Skeletal muscle satellite cell (primary cell): ENCODE measurements around the gene JADE2.

Experiments
- H3K27me3 ChIP-seq: 2 replicates; pipeline ENCODE4 v1.7.0; 2013; ENCODE audit warnings: low read length; ENCODE audit not compliant: control insufficient read depth, insufficient read depth
- H3K36me3 ChIP-seq: 2 replicates; pipeline ENCODE4 v1.7.0; 2013; ENCODE audit warnings: mild to moderate bottlenecking, control low read depth, low read length; ENCODE audit not compliant: insufficient read depth
- H3K4me1 ChIP-seq: 2 replicates; pipeline ENCODE4 v1.7.0; 2013; ENCODE audit warnings: low read length; ENCODE audit not compliant: control insufficient read depth, insufficient read depth
- H3K4me2 ChIP-seq: 2 replicates; pipeline ENCODE4 v1.7.0; 2013; ENCODE audit warnings: mild to moderate bottlenecking, low read length
- H3K4me3 ChIP-seq: 2 replicates; pipeline ENCODE4 v1.7.0; 2013; ENCODE audit warnings: low read length
- H3K9ac ChIP-seq: 2 replicates; pipeline ENCODE4 v1.7.0; 2013; ENCODE audit warnings: mild to moderate bottlenecking, low read depth, low read length, moderate library complexity
- H3K9me3 ChIP-seq: replicated peaks from 2 replicates; pipeline ENCODE4 v1.7.0; 2013; ENCODE audit warnings: mild to moderate bottlenecking, control low read depth, low read length

The JADE2 gene

GRCh38 chr5:134525683-134526482, 413 bp downstream of the JADE2 start:
- Histone ChIP-seq H3K4me1 (peaks cover 32% of the 10 kb centered on the region), H3K4me2 (peak overlapping the region; percentile 95), H3K9ac (peak overlapping the region; percentile 92), H3K4me3 (peak overlapping the region; percentile 78), H3K9me3 (no peaks in the 10 kb centered on the region), H3K36me3 (no peaks in the 10 kb centered on the region), H3K27me3 (no peaks in the 10 kb centered on the region)

- H3K4me2 ChIP-seq, result peak overlapping the region; percentile 95
- peaks cover 33% of the 10 kb centered on the region for H3K4me1 ChIP-seq
- H3K36me3 ChIP-seq, result no peaks in the 10 kb centered on the region
- H3K9ac ChIP-seq, result peak overlapping the region; percentile 92
- H3K9me3 ChIP-seq, result no peaks in the 10 kb centered on the region
- H3K4me3 ChIP-seq, result peak overlapping the region; percentile 78
- no peaks in the 10 kb centered on the region for H3K27me3 ChIP-seq
Measured at GRCh38 chr5:134526483-134527155, 1.1 kb downstream of the JADE2 start.

- Histone ChIP-seq H3K4me1 (peaks cover 33% of the 10 kb centered on the region), H3K36me3 (no peaks in the 10 kb centered on the region), H3K9ac (peak overlapping the region; percentile 92), H3K9me3 (no peaks in the 10 kb centered on the region), H3K27me3 (no peaks in the 10 kb centered on the region), H3K4me3 (peak overlapping the region; percentile 78), H3K4me2 (peak overlapping the region; percentile 95)
Measured at GRCh38 chr5:134527156-134527960, 1.9 kb downstream of the JADE2 start.

GRCh38 chr5:134527961-134528424, 2.5 kb downstream of the JADE2 start:
- no peaks in the 10 kb centered on the region for H3K27me3 ChIP-seq
- peak overlapping the region; percentile 92 for H3K9ac ChIP-seq
- peak overlapping the region; percentile 95 for H3K4me2 ChIP-seq
- peaks cover 36% of the 10 kb centered on the region for H3K4me1 ChIP-seq
- H3K9me3 ChIP-seq, result no peaks in the 10 kb centered on the region
- H3K4me3 ChIP-seq, result peak overlapping the region; percentile 78
- no peaks in the 10 kb centered on the region for H3K36me3 ChIP-seq

GRCh38 chr5:134528556-134528955, 3.1 kb downstream of the JADE2 start:
- peak overlapping the region; percentile 95 for H3K4me2 ChIP-seq
- H3K36me3 ChIP-seq, result no peaks in the 10 kb centered on the region
- H3K4me1 ChIP-seq, result peaks cover 36% of the 10 kb centered on the region
- peak overlapping the region; percentile 78 for H3K4me3 ChIP-seq
- no peaks in the 10 kb centered on the region for H3K9me3 ChIP-seq
- H3K9ac ChIP-seq, result peak overlapping the region; percentile 92
- no peaks in the 10 kb centered on the region for H3K27me3 ChIP-seq

- H3K4me1 ChIP-seq, result peaks cover 27% of the 10 kb centered on the region
- H3K4me3 ChIP-seq, result no peak overlapping the region
- H3K9me3 ChIP-seq, result no peaks in the 10 kb centered on the region
- H3K36me3 ChIP-seq, result no peaks in the 10 kb centered on the region
- no peak overlapping the region for H3K4me2 ChIP-seq
- no peak overlapping the region for H3K9ac ChIP-seq
- no peaks in the 10 kb centered on the region for H3K27me3 ChIP-seq
Measured at GRCh38 chr5:134529460-134529859, 4.0 kb downstream of the JADE2 start.

GRCh38 chr5:134530301-134531077, 5.0 kb downstream of the JADE2 start:
- H3K4me1 ChIP-seq, result peaks cover 27% of the 10 kb centered on the region
- H3K36me3 ChIP-seq, result no peaks in the 10 kb centered on the region
- no peaks in the 10 kb centered on the region for H3K27me3 ChIP-seq
- no peak overlapping the region for H3K4me2 ChIP-seq
- H3K9ac ChIP-seq, result no peak overlapping the region
- H3K9me3 ChIP-seq, result no peaks in the 10 kb centered on the region
- H3K4me3 ChIP-seq, result no peak overlapping the region

- no peaks in the 10 kb centered on the region for H3K27me3 ChIP-seq
- no peaks in the 10 kb centered on the region for H3K9me3 ChIP-seq
- peaks cover 20% of the 10 kb centered on the region for H3K4me1 ChIP-seq
- no peak overlapping the region for H3K4me2 ChIP-seq
- H3K4me3 ChIP-seq, result no peak overlapping the region
- H3K36me3 ChIP-seq, result peaks cover 23% of the 10 kb centered on the region
- H3K9ac ChIP-seq, result no peak overlapping the region
Measured at GRCh38 chr5:134533115-134533815, 7.8 kb downstream of the JADE2 start.

GRCh38 chr5:134534058-134534725, 8.7 kb downstream of the JADE2 start:
- no peaks in the 10 kb centered on the region for H3K9me3 ChIP-seq
- H3K9ac ChIP-seq, result no peak overlapping the region
- H3K4me3 ChIP-seq, result no peak overlapping the region
- peaks cover 14% of the 10 kb centered on the region for H3K4me1 ChIP-seq
- H3K36me3 ChIP-seq, result peaks cover 28% of the 10 kb centered on the region
- no peak overlapping the region for H3K4me2 ChIP-seq
- no peaks in the 10 kb centered on the region for H3K27me3 ChIP-seq

- Histone ChIP-seq H3K9ac (no peak overlapping the region), H3K36me3 (peaks cover 32% of the 10 kb centered on the region), H3K9me3 (no peaks in the 10 kb centered on the region), H3K4me2 (no peak overlapping the region), H3K4me1 (peaks cover 14% of the 10 kb centered on the region), H3K27me3 (no peaks in the 10 kb centered on the region), H3K4me3 (no peak overlapping the region)
Measured at GRCh38 chr5:134534726-134535110, 9.2 kb downstream of the JADE2 start.
